Mesendoderm (in vitro differentiated cells): ENCODE results near the gene NUMB.
"Not testable (repeated sequence)": the region's sequence is repeated elsewhere in the genome, so short reads cannot be mapped to it uniquely, and the experiment has no call there.

Source experiments
- DNase-seq: peaks from one replicate; pipeline ENCODE4 v3.0.0; 2013
- H2AK5ac ChIP-seq: 2 replicates; pipeline ENCODE4 v1.6.1; 2013; ENCODE audit warnings: low read length, inconsistent platforms
- H2BK120ac ChIP-seq: 2 replicates; pipeline ENCODE4 v1.6.1; 2013; ENCODE audit warnings: low read depth, mild to moderate bottlenecking, low read length, moderate library complexity, mixed read lengths
- H2BK15ac ChIP-seq: replicated peaks from 2 replicates; pipeline ENCODE4 v1.6.1; 2013; ENCODE audit warnings: low read depth, mild to moderate bottlenecking, moderate library complexity
- H2BK5ac ChIP-seq: 2 replicates; pipeline ENCODE4 v1.6.1; 2013; ENCODE audit warnings: low read length, inconsistent platforms
- H3K18ac ChIP-seq: 2 replicates; pipeline ENCODE4 v1.6.1; 2013; ENCODE audit warnings: mild to moderate bottlenecking, low read length, mixed read lengths
- H3K23ac ChIP-seq: one replicate; pipeline ENCODE4 v1.6.1; 2013; ENCODE audit warnings: low read length
- H3K27ac ChIP-seq: 2 replicates; pipeline ENCODE4 v1.5.1; 2013; ENCODE audit warnings: low read depth, mild to moderate bottlenecking, inconsistent platforms, low read length, moderate library complexity
- H3K27me3 ChIP-seq: 2 replicates; pipeline ENCODE4 v1.6.1; 2013; ENCODE audit warnings: low read length, control low read depth, mild to moderate bottlenecking, inconsistent platforms; ENCODE audit not compliant: insufficient read depth, poor library complexity
- H3K36me3 ChIP-seq: 2 replicates; pipeline ENCODE4 v1.6.1; 2013; ENCODE audit warnings: low read length, inconsistent platforms; ENCODE audit not compliant: control insufficient read depth, insufficient read depth
- H3K4ac ChIP-seq: one replicate; pipeline ENCODE4 v1.6.1; 2013; ENCODE audit warnings: low read depth, mild to moderate bottlenecking, low read length, moderate library complexity
- H3K4me1 ChIP-seq: 2 replicates; pipeline ENCODE4 v1.6.1; 2013; ENCODE audit warnings: low read depth, low read length, inconsistent platforms; ENCODE audit not compliant: control insufficient read depth
- H3K4me2 ChIP-seq: 2 replicates; pipeline ENCODE4 v1.6.1; 2013; ENCODE audit warnings: low read length
- H3K4me3 ChIP-seq: 2 replicates; pipeline ENCODE4 v1.5.1; 2013; ENCODE audit warnings: mild to moderate bottlenecking, low read length
- H3K56ac ChIP-seq: one replicate; pipeline ENCODE4 v1.6.1; 2013; ENCODE audit warnings: low read length
- H3K79me1 ChIP-seq: 2 replicates; pipeline ENCODE4 v1.6.1; 2013; ENCODE audit warnings: low read length, inconsistent platforms
- H3K79me2 ChIP-seq: 2 replicates; pipeline ENCODE4 v1.6.1; 2013; ENCODE audit warnings: mild to moderate bottlenecking, low read length; ENCODE audit not compliant: control insufficient read depth, insufficient read depth
- H3K9ac ChIP-seq: 2 replicates; pipeline ENCODE4 v1.6.1; 2013; ENCODE audit warnings: low read length, inconsistent platforms
- H4K5ac ChIP-seq: one replicate; pipeline ENCODE4 v1.6.1; 2013; ENCODE audit warnings: low read length
- H4K8ac ChIP-seq: one replicate; pipeline ENCODE4 v1.6.1; 2013; ENCODE audit warnings: low read depth, mild to moderate bottlenecking, control low read depth, low read length, moderate library complexity
- WGBS: extraction: QIAGEN DNeasy Blood & Tissue Kit; methylation state at CpG from one replicate; pipeline ENCODE4 v1.1.7; 2013; ENCODE audit warnings: low lambda C conversion rate, missing lambda C conversion rate; ENCODE audit not compliant: insufficient coverage; ENCODE audit errors: extremely low coverage; 5-methylcytosine and 5-hydroxymethylcytosine counted together

NUMB gene

GRCh38 chr14:73364559-73364958 is 93.8 kb downstream of the NUMB start:
- H2AK5ac ChIP-seq = no peak overlapping the region
- H3K27ac ChIP-seq = no peak overlapping the region
- H3K56ac ChIP-seq = no peak overlapping the region
- H3K4me1 ChIP-seq = no peaks in the 10 kb centered on the region
- no peak overlapping the region for H3K23ac ChIP-seq
- no CpG with 5 or more reads among the region's 2 CpGs for WGBS
- H3K4me2 ChIP-seq = no peak overlapping the region
- H4K5ac ChIP-seq = no peak overlapping the region
- no peak overlapping the region for H3K18ac ChIP-seq
- H3K36me3 ChIP-seq = no peaks in the 10 kb centered on the region
- H2BK15ac ChIP-seq = no peak overlapping the region
- no peak overlapping the region for H3K9ac ChIP-seq
- H3K4ac ChIP-seq = no peak overlapping the region
- no peaks in the 10 kb centered on the region for H3K79me2 ChIP-seq
- H2BK120ac ChIP-seq = no peak overlapping the region
- no peaks in the 10 kb centered on the region for H3K27me3 ChIP-seq
- no peak for DNase-seq
- no peak overlapping the region for H2BK5ac ChIP-seq
- no peaks in the 10 kb centered on the region for H3K79me1 ChIP-seq
- H3K4me3 ChIP-seq = no peak overlapping the region
- H4K8ac ChIP-seq = no peak overlapping the region

- Histone ChIP-seq H3K9ac (no peak overlapping the region), H3K23ac (no peak overlapping the region)
Observed at GRCh38 chr14:73359445-73359844, 98.9 kb downstream of the NUMB start.

GRCh38 chr14:73358187-73358586 is 100.2 kb downstream of the NUMB start:
- H4K8ac ChIP-seq = no peak overlapping the region
- H2AK5ac ChIP-seq = no peak overlapping the region
- no CpG with 5 or more reads among the region's 1 CpG for WGBS
- H2BK5ac ChIP-seq = no peak overlapping the region
- no peak overlapping the region for H3K23ac ChIP-seq
- H3K79me2 ChIP-seq = no peaks in the 10 kb centered on the region
- no peak overlapping the region for H3K18ac ChIP-seq
- H3K27ac ChIP-seq = no peak overlapping the region
- no peak overlapping the region for H3K9ac ChIP-seq
- H3K4me1 ChIP-seq = no peaks in the 10 kb centered on the region
- no peak overlapping the region for H3K4me2 ChIP-seq
- no peak overlapping the region for H3K4ac ChIP-seq
- H3K36me3 ChIP-seq = no peaks in the 10 kb centered on the region
- H3K56ac ChIP-seq = no peak overlapping the region
- H4K5ac ChIP-seq = no peak overlapping the region
- H2BK120ac ChIP-seq = no peak overlapping the region
- H3K27me3 ChIP-seq = no peaks in the 10 kb centered on the region
- H3K4me3 ChIP-seq = no peak overlapping the region
- no peak for DNase-seq
- no peak overlapping the region for H2BK15ac ChIP-seq
- no peaks in the 10 kb centered on the region for H3K79me1 ChIP-seq

More at GRCh38 chr14:73359445-73359844, 98.9 kb downstream of the NUMB start:
- no peak overlapping the region for H3K4me2 ChIP-seq
- no peaks in the 10 kb centered on the region for H3K27me3 ChIP-seq
- no peaks in the 10 kb centered on the region for H3K79me1 ChIP-seq
- H3K56ac ChIP-seq = no peak overlapping the region
- H3K36me3 ChIP-seq = no peaks in the 10 kb centered on the region
- no peak overlapping the region for H2BK5ac ChIP-seq
- H3K18ac ChIP-seq = no peak overlapping the region
- no peaks in the 10 kb centered on the region for H3K4me1 ChIP-seq
- no peak overlapping the region for H2BK15ac ChIP-seq
- no peak overlapping the region for H2AK5ac ChIP-seq
- no peaks in the 10 kb centered on the region for H3K79me2 ChIP-seq
- H2BK120ac ChIP-seq = no peak overlapping the region
- H3K4ac ChIP-seq = no peak overlapping the region
- H3K27ac ChIP-seq = no peak overlapping the region
- no peak overlapping the region for H4K5ac ChIP-seq
- no peak for DNase-seq
- no peak overlapping the region for H3K4me3 ChIP-seq
- no peak overlapping the region for H4K8ac ChIP-seq

GRCh38 chr14:73349091-73349490 is 109.3 kb downstream of the NUMB start:
- not testable (repeated sequence) for H3K27me3 ChIP-seq, H3K27ac ChIP-seq, DNase-seq, H3K4me2 ChIP-seq, H3K4ac ChIP-seq, H3K79me2 ChIP-seq, H3K23ac ChIP-seq, H3K4me1 ChIP-seq, H2AK5ac ChIP-seq, H3K56ac ChIP-seq, H4K5ac ChIP-seq, H4K8ac ChIP-seq, H3K18ac ChIP-seq, H2BK15ac ChIP-seq, H3K79me1 ChIP-seq, H3K4me3 ChIP-seq, H2BK120ac ChIP-seq, H2BK5ac ChIP-seq, H3K9ac ChIP-seq, H3K36me3 ChIP-seq
- no CpG with 5 or more reads among the region's 3 CpGs for WGBS

GRCh38 chr14:73344319-73344718 is 114.0 kb downstream of the NUMB start:
- no peak overlapping the region for H3K18ac ChIP-seq
- H3K4me1 ChIP-seq = peaks cover 4% of the 10 kb centered on the region
- H3K27ac ChIP-seq = no peak overlapping the region
- H2BK15ac ChIP-seq = no peak overlapping the region
- DNase-seq = no peak
- no peak overlapping the region for H3K23ac ChIP-seq
- no peak overlapping the region for H2BK120ac ChIP-seq
- no peak overlapping the region for H3K4me2 ChIP-seq
- no peaks in the 10 kb centered on the region for H3K27me3 ChIP-seq
- no peak overlapping the region for H3K4ac ChIP-seq
- no peak overlapping the region for H4K8ac ChIP-seq
- no peaks in the 10 kb centered on the region for H3K79me2 ChIP-seq
- H4K5ac ChIP-seq = no peak overlapping the region
- H3K56ac ChIP-seq = no peak overlapping the region
- H3K4me3 ChIP-seq = no peak overlapping the region
- no peaks in the 10 kb centered on the region for H3K36me3 ChIP-seq
- no peak overlapping the region for H3K9ac ChIP-seq
- no peak overlapping the region for H2BK5ac ChIP-seq
- H2AK5ac ChIP-seq = no peak overlapping the region
- peaks cover 1% of the 10 kb centered on the region for H3K79me1 ChIP-seq
- WGBS = no CpG with 5 or more reads among the region's 1 CpG

GRCh38 chr14:73342670-73343069 is 115.7 kb downstream of the NUMB start:
- H3K27ac ChIP-seq = no peak overlapping the region
- WGBS = no CpG with 5 or more reads among the region's 5 CpGs
- no peak overlapping the region for H3K9ac ChIP-seq
- no peak overlapping the region for H2AK5ac ChIP-seq
- H2BK120ac ChIP-seq = no peak overlapping the region
- no peak overlapping the region for H4K5ac ChIP-seq
- H3K4me3 ChIP-seq = no peak overlapping the region
- no peaks in the 10 kb centered on the region for H3K27me3 ChIP-seq
- peaks cover 4% of the 10 kb centered on the region for H3K4me1 ChIP-seq
- no peak overlapping the region for H3K4me2 ChIP-seq
- H4K8ac ChIP-seq = no peak overlapping the region
- no peak overlapping the region for H3K4ac ChIP-seq
- H2BK15ac ChIP-seq = no peak overlapping the region
- no peak for DNase-seq
- no peaks in the 10 kb centered on the region for H3K79me2 ChIP-seq
- H3K23ac ChIP-seq = no peak overlapping the region
- H3K56ac ChIP-seq = no peak overlapping the region
- H3K36me3 ChIP-seq = no peaks in the 10 kb centered on the region
- peaks cover 1% of the 10 kb centered on the region for H3K79me1 ChIP-seq
- H2BK5ac ChIP-seq = no peak overlapping the region
- no peak overlapping the region for H3K18ac ChIP-seq
